DMS 273 treated with DMSO at 0.1 percent for 48 hours (cell line): ENCODE measurements around the gene PRPF6.

Source experiments
- DNase-seq: peaks from one replicate; lab custom pipeline; 2025; lab: John Stamatoyannopoulos, UW

Gene PRPF6

GRCh38 chr20:64035933-64036345 lies 55.0 kb downstream of the PRPF6 start, which contains the start of gene C20orf204:
Gene C20orf204 (plus strand): TSS chr20:64036182. CDS start chr20:64036324, 142 bp downstream.
- no peak for DNase-seq

- DNase-seq, result no peak
Observed at GRCh38 chr20:64036346-64037198, 55.6 kb downstream of the PRPF6 start.

GRCh38 chr20:64037199-64037497 lies 56.2 kb downstream of the PRPF6 start:
- no peak for DNase-seq

- no peak for DNase-seq
Observed at GRCh38 chr20:64037498-64038213, 56.7 kb downstream of the PRPF6 start.

GRCh38 chr20:64038224-64038564 lies 57.3 kb downstream of the PRPF6 start:
- no peak for DNase-seq

GRCh38 chr20:64038565-64039292 lies 57.8 kb downstream of the PRPF6 start:
- DNase-seq, result no peak

- no peak for DNase-seq
Observed at GRCh38 chr20:64039293-64040160, 58.6 kb downstream of the PRPF6 start.

GRCh38 chr20:64040231-64041039 lies 59.5 kb downstream of the PRPF6 start:
- no peak for DNase-seq

GRCh38 chr20:64041040-64041780 lies 60.3 kb downstream of the PRPF6 start:
- peak; percentile 76 for DNase-seq

- DNase-seq, result no peak
Observed at GRCh38 chr20:64041781-64042053, 60.8 kb downstream of the PRPF6 start.

- no peak for DNase-seq
Observed at GRCh38 chr20:64042054-64042781, 61.3 kb downstream of the PRPF6 start.

- no peak for DNase-seq
Observed at GRCh38 chr20:64043768-64044167, 62.8 kb downstream of the PRPF6 start.

GRCh38 chr20:64044484-64045247 lies 63.7 kb downstream of the PRPF6 start:
- peak; percentile 37 for DNase-seq

GRCh38 chr20:64045346-64046011 lies 64.5 kb downstream of the PRPF6 start:
- DNase-seq, result no peak

GRCh38 chr20:64047046-64047389 lies 66.1 kb downstream of the PRPF6 start:
- no peak for DNase-seq

- no peak for DNase-seq
Observed at GRCh38 chr20:64047968-64048401, 67.1 kb downstream of the PRPF6 start.

- no peak for DNase-seq
Observed at GRCh38 chr20:64048402-64049044, 67.6 kb downstream of the PRPF6 start.
